Measurements from ENCODE around the gene CHST11.

DNA sequence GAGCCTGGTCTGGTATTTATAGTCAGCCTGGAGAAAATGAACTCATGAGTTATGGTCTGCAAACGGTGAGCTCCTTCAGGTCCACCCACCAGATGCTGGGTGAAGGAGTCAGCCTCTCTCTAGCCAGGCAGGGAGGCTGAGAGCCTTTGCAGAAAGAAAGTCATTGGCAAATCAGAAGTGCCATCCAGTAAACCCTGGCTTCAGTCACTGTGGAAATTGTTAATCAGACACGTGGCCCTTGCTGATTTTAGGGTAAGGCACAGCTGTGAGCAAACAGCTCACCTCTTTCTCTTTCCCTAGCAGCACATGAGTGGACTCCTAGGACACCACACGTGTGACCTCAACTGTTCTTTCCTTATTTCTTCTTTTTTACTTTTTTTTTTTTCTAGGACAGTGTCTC is 44.9 kb downstream of the CHST11 start:
- TF ChIP-seq CTCF (optimal IDR thresholded peaks at IDR 0.05 in 1 of 3, IDR thresholded peaks at IDR 0.05 in 1 of 3, conservative IDR thresholded peaks at IDR 0.05 in 1 of 3; ENCODE audit: extremely low read depth in 1 of 3, insufficient read depth in 2 of 3, low read length in 3 of 3) (no peak), EZH2 (IDR thresholded peaks at IDR 0.05; ENCODE audit: low read length) (no peak)
